GM19043 (cell line): ENCODE data around the gene HAUS8.
"Not testable (repeated sequence)": the region's sequence is repeated elsewhere in the genome, so short reads cannot be mapped to it uniquely, and the experiment has no call there.

ENCODE experiments used
- ATAC-seq: cut with Tn5 transposase; IDR thresholded peaks from one replicate; pipeline ENCODE4 v1.9.1; 2021; ENCODE audit warnings: low read depth; ENCODE audit not compliant: unreplicated experiment

Gene HAUS8

DNA sequence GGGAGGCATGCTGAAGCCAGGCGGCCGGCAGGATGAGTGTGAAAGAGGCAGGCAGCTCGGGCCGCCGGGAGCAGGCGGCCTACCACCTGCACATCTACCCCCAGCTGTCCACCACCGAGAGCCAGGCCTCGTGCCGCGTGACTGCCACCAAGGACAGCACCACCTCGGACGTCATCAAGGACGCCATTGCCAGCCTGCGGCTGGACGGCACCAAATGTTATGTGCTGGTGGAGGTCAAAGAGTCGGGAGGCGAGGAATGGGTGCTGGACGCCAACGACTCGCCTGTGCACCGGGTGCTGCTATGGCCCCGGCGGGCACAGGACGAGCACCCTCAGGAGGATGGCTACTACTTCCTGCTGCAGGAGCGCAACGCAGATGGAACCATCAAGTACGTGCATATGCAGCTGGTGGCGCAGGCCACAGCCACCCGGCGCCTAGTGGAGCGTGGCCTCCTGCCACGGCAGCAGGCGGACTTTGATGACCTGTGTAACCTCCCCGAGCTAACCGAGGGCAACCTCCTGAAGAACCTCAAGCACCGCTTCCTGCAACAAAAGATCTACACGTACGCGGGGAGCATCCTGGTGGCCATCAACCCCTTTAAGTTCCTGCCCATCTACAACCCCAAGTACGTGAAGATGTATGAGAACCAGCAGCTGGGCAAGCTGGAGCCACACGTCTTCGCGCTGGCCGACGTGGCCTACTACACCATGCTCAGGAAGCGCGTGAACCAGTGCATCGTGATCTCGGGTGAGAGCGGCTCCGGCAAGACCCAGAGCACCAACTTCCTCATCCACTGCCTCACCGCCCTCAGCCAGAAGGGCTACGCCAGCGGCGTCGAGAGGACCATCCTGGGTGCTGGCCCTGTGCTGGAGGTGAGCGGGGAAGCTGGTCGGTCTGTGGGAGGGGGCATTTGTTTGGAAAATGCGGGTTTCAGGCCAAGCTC is 26.7 kb upstream of the HAUS8 start:
- ATAC-seq, result no peak

DNA sequence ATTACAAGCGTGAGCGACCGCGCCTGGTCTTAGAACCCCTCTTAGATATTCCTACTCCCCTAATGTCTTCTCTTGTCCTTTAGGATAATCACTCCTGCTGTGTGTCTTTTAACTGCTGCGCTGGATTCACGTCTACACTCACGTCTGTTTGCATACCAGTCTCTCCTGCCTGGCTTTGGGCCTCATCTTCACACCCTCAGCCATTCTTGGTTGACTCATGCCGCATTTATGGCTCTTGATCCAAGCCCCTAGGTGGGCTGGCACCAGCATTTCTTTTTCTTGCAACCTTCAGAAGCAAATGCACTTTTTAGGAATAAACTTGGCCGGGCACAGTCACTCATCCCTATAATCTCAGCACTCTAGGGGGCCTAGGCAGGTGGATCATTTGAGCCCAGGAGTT is 23.1 kb upstream of the HAUS8 start:
- no peak for ATAC-seq

DNA sequence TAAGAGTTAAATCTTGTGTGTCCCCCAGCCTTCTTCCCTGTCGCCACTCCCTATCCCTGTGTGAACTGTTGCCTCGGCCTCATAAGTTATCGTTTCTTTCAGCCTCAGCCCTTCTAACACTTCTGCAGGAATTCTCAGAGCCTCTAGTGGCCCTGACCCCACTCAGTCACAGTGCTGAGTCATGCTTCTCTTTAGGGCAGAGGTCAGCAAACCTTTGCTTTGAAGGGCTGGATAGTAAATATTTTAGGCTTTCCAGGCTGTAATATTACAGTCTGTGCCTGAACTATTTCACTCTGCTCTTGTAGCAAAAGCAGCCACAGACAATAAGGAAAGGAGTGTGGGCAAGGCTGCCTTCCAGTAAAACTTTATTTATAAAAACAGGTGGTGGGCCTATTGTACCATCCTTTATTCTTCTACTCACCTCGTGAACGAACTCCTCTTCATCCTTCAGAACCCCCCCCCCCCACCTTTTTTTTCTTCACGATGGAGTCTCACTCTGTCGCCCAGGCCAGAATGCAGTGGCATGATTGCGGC is 22.4 kb upstream of the HAUS8 start:
- no peak for ATAC-seq

DNA sequence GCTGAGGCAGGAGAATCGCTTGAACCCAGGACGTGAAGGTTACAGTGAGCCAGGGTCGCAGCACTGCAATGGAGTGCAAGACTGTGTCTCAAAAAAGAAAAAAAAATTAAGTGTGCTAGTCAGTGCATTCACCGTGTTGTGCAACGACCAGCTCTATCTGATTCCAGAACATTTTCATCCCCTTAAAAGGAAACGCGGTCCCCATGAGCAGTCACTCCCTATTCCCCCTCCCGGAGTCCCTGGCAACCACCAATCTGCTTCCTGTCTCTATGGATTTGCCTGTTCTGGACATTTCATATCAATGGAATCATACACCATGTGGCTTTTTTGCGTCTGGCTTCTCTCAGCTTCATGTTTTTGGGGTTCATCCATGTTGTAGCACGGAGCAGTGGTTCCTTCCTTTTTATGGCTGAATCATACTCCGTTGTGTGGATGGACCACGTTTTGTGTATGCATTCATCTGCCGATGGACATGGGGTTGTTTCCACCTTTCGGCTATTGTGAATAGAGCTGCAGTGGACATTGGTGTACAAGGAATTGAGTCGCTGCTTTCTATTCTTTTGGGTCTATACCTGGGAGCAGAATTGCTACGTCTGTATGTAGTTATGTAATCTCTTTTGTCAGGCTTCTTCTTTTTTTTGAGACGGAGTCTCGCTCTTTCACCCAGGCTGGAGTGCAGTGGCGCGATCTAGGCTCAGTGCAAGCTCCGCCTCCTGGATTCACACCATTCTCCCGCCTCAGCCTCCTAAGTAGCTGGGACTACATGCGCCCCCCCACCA is 20.1 kb upstream of the HAUS8 start:
- no peak for ATAC-seq

DNA sequence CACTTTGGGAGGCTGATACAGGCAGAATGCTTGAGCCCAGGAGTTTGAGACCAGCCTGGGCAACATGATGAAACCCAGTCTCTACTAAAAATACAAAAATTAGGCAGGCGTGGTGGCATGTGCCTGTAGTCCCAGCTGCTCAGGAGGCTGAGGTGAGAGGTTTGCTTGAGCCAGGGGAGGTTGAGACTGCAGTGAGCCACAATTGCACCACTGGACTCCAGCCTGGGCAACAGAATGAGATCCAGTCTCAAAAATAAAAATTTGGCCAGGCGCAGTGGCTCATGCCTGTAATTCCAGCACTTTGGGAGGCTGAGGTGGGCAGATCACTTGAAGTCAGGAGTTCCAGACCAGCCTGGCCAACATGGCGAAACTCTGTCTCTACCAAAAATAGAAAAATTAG is 19.4 kb upstream of the HAUS8 start:
- not testable (repeated sequence) for ATAC-seq

DNA sequence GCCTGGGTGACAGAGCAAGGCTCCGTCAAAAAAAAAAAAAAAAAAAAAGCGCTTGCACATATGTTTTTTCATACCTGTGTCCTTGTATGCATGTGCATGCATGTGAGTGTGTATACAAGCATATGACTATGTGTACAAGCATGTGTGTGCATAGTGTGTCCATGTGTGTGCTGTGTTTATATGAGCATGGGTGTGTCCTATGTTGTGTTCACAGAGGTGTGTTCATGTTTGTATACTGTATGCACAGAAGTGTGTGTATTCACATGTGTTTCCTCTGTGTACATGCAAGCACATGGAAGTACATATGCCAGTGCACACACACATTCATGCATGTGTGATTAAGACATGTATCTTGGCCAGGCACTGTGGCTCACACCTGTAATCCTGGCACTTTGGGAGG is 17.4 kb upstream of the HAUS8 start:
- ATAC-seq, result no peak

DNA sequence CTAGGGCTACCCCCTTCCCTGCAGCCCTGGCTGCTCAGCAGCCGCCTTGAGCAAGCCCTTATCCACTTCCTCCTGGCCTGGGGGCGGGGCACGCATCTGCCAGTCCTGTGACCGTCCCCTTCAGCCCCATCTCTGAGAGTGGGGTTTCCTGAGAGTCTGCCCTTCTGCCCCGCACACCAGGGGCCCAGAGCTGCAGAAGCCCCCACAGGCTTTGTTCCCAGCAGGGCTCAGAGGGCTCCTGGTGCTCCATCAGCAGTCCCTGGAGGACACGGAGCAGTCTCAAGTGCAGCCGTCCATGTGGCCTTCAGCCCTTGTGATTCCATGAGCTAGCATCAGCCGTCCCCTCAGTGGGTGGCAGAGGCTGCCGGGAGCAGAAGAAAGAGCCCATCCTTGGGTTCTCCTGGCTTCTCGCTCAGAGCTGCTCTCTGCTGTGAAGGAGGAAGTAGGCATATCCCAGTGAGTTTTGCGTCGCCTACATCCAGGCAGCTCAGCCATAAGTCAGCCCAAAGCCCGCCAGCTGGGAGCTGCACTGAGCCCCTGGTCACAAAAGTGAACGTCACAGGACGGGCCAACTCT is 16.6 kb upstream of the HAUS8 start:
- ATAC-seq, result no peak

DNA sequence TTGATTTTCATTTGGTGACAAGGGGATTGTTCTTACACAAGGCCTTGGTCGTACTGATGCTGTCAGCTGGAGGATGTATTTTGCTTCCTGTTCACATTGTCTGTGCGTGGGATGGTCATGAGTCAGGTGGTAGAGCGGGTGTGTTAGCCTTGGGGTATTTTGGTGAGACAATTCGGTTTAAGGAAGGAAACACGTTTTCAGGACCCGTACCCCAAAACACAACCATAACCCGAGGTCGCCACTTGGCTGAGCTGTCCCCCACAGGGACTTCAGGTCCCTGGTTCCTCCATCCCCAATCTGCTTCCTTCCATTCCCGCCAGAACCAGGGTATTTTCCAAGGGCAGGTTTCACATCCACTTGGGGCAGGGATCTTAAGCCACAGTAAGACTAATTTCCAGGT is 15.3 kb upstream of the HAUS8 start:
- ATAC-seq, result no peak

DNA sequence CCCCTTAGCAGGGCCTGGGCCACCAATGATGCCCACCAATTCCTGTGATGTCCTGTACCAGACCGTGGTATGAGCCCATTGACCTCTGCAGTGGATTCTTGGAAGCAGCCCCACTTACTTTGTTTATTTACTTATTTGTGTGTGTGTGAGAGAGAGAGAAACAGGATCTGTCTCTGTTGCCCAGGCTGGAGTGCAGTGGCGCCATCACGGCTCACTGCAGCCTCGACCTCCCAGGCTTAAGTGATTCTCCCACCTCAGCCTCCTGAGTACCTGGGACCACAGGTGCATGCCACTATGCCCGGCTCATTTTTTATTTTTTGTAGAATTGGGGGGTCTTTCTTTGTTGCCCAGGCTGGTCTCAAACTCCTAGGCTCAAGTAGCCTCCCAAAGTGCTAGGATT is 13.3 kb upstream of the HAUS8 start:
- ATAC-seq, result no peak

DNA sequence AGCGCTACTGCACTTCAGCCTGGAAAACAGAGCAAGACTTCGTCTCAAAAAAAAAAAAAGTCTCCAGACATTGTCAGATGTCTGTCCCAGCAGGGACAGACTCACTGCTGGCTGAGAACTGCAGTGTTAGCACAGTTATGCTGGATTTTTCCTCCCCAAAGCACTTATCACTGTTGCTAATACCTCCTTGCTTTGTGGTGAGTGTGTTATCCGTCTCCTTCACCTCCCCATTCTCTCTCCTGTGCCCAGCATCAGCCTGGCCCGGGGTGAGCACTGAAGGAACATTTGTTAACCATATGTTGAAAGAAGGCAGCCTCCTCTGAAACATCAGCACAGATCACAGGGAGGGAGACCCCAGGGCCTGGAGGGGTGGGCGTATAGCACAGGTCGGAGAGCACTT is 11.6 kb upstream of the HAUS8 start:
- no peak for ATAC-seq

DNA sequence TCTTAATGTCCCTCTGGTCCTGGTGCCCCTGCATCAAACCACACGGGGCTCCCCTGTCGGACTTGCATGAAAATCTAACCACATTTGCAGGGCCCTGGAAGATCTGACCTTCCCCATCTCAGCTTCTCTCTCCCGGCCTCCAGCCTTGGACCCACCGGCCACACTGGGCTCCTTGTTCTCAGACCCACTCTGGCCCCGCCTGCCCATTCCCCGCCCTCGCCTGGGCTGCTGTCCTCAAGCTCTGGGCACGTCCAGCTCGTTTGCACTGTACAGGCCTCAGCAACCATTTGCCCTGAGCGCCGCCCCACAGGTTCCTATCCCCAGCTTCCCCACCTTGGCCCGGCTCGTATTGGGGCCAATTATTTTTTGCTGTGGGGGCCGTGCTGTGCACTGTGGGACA is 10.9 kb upstream of the HAUS8 start:
- no peak for ATAC-seq

DNA sequence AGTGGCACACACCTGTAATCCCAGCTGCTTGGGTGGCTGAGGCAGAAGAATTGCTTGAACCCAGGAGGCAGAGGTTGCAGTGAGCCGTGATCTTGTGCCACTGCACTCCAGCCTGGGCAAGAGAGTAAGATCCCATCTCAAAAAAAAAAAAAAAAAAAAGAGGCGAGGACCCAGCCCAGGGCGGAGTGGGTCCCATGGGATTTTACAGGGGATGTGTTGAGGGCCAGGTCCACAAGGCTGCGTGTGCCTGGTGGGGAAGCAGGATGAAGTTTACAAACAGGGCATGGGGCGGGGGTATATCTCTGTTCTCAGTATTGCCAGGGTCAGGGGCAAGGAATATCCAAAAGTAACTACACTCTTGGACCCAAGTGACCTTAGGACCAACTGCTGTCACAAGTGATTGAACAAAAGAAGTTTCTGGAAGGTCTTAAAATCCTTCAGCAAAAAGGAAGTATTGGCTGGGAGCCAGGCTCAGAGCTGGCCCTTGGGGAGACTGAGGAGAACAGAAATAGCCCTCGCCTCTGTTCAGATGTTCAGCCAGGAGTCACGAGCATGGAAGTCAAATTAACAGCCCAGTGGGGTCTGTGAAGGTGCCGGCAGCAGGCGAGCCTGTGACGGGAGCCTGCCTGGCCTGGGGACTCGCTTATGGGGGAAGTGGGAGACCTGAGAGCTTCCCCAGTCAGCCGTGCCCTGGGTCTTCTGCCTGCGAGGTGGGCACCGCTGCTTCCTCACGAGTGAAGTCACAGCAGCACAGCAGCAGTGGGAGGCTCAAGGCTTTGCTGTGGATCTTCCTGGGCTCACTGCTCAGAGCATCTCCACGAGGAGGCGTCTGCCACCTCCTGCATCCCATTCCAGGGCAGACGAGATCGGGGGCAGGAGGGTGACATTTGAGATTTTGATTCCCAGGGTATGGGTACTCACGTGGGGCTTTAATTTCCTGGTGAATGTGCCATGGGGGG is 6.7 kb upstream of the HAUS8 start:
- ATAC-seq, result no peak

DNA sequence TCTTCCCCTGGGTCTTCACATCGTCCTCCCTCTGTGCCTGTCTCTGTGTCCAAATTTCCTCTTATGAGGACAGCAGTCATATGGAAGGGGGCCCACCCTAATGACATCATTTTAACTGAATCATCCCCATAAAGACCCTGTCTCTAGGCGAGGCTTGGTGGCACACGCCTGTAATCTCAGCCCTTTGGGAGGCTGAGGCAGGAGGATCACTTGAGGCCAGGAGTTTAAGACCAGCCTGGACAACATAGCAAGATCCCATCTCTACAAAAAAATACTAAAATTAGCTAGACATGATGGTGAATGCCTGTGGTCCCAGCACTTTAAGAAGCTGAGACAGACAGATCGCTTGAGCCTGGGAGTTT is 5.2 kb upstream of the HAUS8 start:
- ATAC-seq, result no peak

DNA sequence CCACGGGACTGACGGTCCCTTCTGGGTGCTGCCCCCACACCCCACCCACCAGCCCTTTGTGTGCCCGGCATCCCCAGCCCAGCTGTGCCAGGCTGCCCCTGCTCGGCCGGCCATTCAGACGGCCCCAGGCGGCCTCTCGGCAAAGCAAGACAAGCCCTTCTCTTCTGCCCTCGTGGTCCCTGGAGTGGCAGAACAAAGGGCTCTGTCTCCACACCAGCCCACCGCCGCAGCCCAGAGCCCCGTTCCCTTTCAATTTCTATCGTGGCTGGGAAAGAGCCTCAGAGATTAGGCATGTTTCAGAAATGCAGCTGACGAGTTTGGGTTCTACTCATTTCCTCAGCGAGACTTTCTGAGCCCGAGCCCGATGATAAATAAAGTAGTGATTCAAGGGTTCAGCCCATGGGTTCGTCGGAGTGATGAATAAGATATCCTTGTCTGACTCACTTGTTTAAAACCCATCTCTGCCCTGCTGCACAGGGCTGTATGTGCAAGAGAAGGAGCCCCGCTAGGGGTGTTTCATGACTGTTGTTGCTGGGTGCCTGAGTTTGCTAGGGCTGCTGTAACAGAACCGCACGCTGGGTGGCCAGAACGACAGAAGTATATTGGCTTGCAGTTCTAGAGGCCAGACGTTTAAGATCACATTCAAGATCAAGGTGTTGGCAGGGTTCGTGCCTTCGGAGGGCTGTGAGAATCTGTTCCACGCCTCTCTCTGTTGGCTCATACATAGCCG is 4.6 kb upstream of the HAUS8 start:
- ATAC-seq, result peak; percentile 36

DNA sequence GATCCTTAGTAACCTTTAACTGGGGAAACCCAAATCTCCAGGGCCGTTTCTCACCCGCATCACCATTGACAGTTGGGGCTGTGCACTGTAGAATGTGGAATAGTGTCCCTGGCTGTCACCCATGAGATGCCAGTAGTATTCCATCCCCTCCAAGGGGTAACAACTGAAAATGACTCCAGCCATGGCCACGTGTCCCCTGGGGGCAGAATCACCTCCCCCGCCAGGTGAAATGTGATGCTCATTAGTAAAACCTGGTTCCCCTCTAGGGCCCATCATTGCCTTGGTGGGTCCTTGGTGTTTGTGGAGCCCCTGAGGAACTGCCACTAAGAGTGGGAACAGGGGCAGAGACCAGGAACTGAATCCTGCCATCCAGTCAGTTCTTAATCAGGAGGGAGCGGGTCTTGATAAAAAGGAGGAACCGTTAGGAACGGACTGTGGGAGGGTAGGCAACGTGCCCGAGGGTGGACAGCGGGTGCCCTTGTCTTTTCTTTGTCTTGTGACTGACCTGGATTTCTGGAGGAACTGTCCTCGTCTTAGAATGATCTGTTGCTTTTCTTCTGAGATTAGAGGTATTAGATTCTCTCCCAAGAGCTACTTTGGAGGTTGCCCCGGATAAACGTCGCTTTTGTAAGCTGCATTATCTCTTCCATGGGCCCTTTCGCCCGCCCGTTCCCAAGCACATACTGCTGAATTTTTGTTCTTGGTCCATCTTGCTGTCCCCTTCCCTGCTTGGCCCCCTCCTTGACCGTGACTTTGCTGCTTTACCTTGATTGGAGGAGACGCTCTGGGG is 3.9 kb upstream of the HAUS8 start:
- ATAC-seq, result no peak

DNA sequence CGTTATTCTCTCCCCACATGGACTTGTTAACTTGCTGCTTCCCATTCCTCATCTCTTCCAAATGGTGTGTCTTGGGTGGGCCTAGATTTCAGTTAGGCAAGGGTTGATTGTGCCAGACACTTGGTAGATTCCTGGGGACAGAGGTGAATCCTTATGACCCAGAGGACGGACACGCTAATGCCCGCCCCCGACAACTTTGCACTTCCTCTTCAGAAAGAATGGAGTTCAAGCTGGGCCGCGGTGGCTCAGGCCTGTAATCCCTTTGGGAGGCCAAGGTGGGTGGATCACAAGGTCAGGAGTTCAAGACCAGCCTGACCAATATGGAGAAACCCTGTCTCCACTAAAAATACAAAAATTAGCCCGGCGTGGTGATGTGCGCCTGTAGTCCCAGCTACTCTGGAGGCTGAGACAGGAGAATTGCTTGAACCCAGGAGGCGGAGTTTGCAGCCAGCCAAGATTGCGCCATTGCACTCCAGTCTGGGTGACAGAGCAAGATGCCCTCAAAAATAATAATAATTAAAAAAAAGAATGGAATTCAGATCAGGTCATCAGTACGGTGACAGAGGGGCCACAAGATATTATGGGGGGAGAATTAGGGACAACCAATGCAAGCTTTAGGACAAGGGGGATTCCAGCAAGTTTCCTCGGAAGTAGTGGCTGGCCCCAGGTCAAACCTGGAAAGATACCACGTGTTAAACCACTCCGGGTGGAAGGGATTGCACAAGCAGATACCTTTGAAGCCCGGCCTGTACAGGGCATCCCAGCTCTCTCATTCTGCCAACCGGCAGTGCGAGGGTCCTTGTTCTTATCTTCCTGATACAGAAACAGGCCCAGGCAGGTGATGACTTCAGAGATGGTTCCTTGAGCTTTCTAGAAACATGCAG is 3.0 kb upstream of the HAUS8 start:
- no peak for ATAC-seq

DNA sequence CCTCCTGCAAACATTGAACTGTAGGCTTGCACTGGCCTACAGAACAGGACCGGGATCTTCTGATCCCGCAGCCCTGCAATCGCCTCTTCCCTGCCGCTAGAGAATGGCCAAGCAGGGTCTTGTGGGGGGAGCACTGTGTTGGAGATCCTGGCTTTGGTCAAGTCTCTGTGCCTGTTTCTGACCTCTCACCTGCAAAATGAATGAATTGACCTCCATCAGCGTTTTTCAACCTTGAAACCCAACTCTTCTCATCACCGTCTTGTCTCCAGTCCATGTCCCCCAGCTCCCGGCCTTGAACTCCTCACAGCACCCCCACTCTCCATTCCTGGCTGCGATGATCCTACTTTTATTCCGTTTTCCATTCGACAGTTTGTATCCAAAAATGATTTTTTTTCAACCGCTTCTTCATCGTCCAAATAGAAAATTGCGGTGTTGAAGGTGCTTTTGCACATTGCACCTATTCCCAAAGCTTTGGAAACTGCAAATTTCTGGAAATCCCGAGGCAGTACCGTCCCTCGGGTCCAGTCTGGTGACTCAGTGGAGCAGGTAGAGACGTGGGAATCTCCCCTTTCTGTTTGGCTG is 2.3 kb upstream of the HAUS8 start:
- ATAC-seq, result no peak
